Mesenchymal stem cell (in vitro differentiated cells and primary cell): ENCODE measurements around the gene CDCA7L.

Experiments used
- DNase-seq: peaks from one replicate; pipeline ENCODE4 v3.0.0-alpha.2; 2013
- H2AFZ ChIP-seq: one replicate; pipeline ENCODE4 v1.6.1; 2013; ENCODE audit warnings: low read depth, mild to moderate bottlenecking, control low read depth, inconsistent platforms, low read length, moderate library complexity
- H2AK5ac ChIP-seq: 2 replicates; pipeline ENCODE4 v1.6.1; 2013; ENCODE audit warnings: low read length, moderate library complexity, mild to moderate bottlenecking, inconsistent platforms; ENCODE audit not compliant: severe bottlenecking
- H2BK120ac ChIP-seq: one replicate; pipeline ENCODE4 v1.6.1; 2013; ENCODE audit warnings: low read depth, mild to moderate bottlenecking, inconsistent platforms, low read length, moderate library complexity
- H2BK12ac ChIP-seq, 2 experiments: one replicate each; pipeline ENCODE4 v1.6.1; 2013; ENCODE audit warnings: inconsistent platforms in 2 of 2, low read length in 2 of 2, mild to moderate bottlenecking in 2 of 2, moderate library complexity in 2 of 2, control low read depth in 1 of 2
- H2BK15ac ChIP-seq: one replicate; pipeline ENCODE4 v1.6.1; 2013; ENCODE audit warnings: mild to moderate bottlenecking, low read depth, inconsistent platforms; ENCODE audit not compliant: poor library complexity, severe bottlenecking
- H2BK5ac ChIP-seq: 2 replicates; pipeline ENCODE4 v1.6.1; 2013; ENCODE audit warnings: low read depth, mild to moderate bottlenecking, low read length, control low read depth, inconsistent platforms; ENCODE audit not compliant: poor library complexity, severe bottlenecking
- H3K14ac ChIP-seq, 2 experiments: one replicate each; pipeline ENCODE4 v1.6.1; 2013; ENCODE audit warnings: inconsistent platforms in 2 of 2, low read length in 2 of 2, control low read depth in 1 of 2, mild to moderate bottlenecking in 1 of 2, moderate library complexity in 1 of 2
- H3K18ac ChIP-seq, 2 experiments: one replicate each; pipeline ENCODE4 v1.6.1; 2013; ENCODE audit warnings: inconsistent platforms in 2 of 2, low read length in 2 of 2, control low read depth in 1 of 2, low read depth in 1 of 2, mild to moderate bottlenecking in 1 of 2
- H3K23ac ChIP-seq, 2 experiments: one replicate each; pipeline ENCODE4 v1.6.1; 2013; ENCODE audit warnings: inconsistent platforms in 2 of 2, low read length in 2 of 2, mild to moderate bottlenecking in 2 of 2, moderate library complexity in 2 of 2, control low read depth in 1 of 2
- H3K27ac ChIP-seq: 2 replicates; pipeline ENCODE4 v1.5.1; 2013; ENCODE audit warnings: mild to moderate bottlenecking, moderate library complexity, low read length, control low read depth, inconsistent platforms; ENCODE audit not compliant: poor library complexity, severe bottlenecking
- H3K27me3 ChIP-seq, 2 experiments: 2 replicates each; pipeline versions ENCODE4 v1.6.1 to v1.7.0; 2013; ENCODE audit warnings: low read length in 2 of 2, mild to moderate bottlenecking in 2 of 2, moderate library complexity in 2 of 2, control low read depth in 1 of 2, inconsistent platforms in 1 of 2; ENCODE audit not compliant: control insufficient read depth in 1 of 2, insufficient read depth in 1 of 2
- H3K36me3 ChIP-seq, 2 experiments: 2 replicates each; pipeline versions ENCODE4 v1.6.1 to v1.7.0; 2013; ENCODE audit warnings: low read length in 2 of 2, control low read depth in 1 of 2, inconsistent platforms in 1 of 2, low read depth in 1 of 2, mild to moderate bottlenecking in 1 of 2; ENCODE audit not compliant: insufficient read depth in 2 of 2, control insufficient read depth in 1 of 2
- H3K4ac ChIP-seq, 2 experiments: one replicate each; pipeline ENCODE4 v1.6.1; 2013; ENCODE audit warnings: inconsistent platforms in 2 of 2, low read length in 2 of 2, mild to moderate bottlenecking in 2 of 2, moderate library complexity in 2 of 2, control low read depth in 1 of 2, low read depth in 1 of 2
- H3K4me1 ChIP-seq: 2 replicates; pipeline ENCODE4 v1.6.1; 2013; ENCODE audit warnings: low read depth, low read length, control low read depth; ENCODE audit not compliant: control insufficient read depth, insufficient read depth
- H3K4me2 ChIP-seq: 2 replicates; pipeline ENCODE4 v1.6.1; 2013; ENCODE audit warnings: low read length, mild to moderate bottlenecking, inconsistent platforms; ENCODE audit not compliant: poor library complexity, severe bottlenecking
- H3K4me3 ChIP-seq, 2 experiments: 2 replicates each; pipeline versions ENCODE4 v1.5.1 to v1.7.0; 2013; ENCODE audit warnings: low read length in 2 of 2, mild to moderate bottlenecking in 2 of 2, control low read depth in 1 of 2, low read depth in 1 of 2; ENCODE audit not compliant: insufficient read depth in 1 of 2
- H3K79me1 ChIP-seq: replicated peaks from 2 replicates; pipeline ENCODE4 v1.6.1; 2013; ENCODE audit warnings: mild to moderate bottlenecking, control low read depth, low read length, inconsistent platforms; ENCODE audit not compliant: poor library complexity, severe bottlenecking
- H3K9ac ChIP-seq: 2 replicates; pipeline ENCODE4 v1.7.0; 2013; ENCODE audit warnings: mild to moderate bottlenecking, low read length, moderate library complexity
- H3K9me3 ChIP-seq: 2 replicates; pipeline ENCODE4 v1.7.0; 2013; ENCODE audit warnings: mild to moderate bottlenecking, low read length; ENCODE audit not compliant: control insufficient read depth
- H4K8ac ChIP-seq: one replicate; pipeline ENCODE4 v1.6.1; 2013; ENCODE audit warnings: inconsistent platforms, mild to moderate bottlenecking, low read length, moderate library complexity
- H4K91ac ChIP-seq: one replicate; pipeline ENCODE4 v1.6.1; 2013; ENCODE audit warnings: mild to moderate bottlenecking, low read length, inconsistent platforms
- WGBS: methylation state at CpG from one replicate; pipeline ENCODE4 v1.1.7; 2013; ENCODE audit warnings: mixed read lengths; 5-methylcytosine and 5-hydroxymethylcytosine counted together

Gene CDCA7L

GRCh38 chr7:21869785-21870402 lies 75.8 kb downstream of the CDCA7L start:
- Histone ChIP-seq H3K4ac (no peak overlapping the region), H3K79me1 (no peaks in the 10 kb centered on the region), H3K4me1 (peaks cover 4% of the 10 kb centered on the region)

GRCh38 chr7:21868576-21868850 lies 77.2 kb downstream of the CDCA7L start:
- Histone ChIP-seq H4K8ac (no peak overlapping the region), H3K36me3 (no peaks in the 10 kb centered on the region), H3K4me2 (no peak overlapping the region), H3K9me3 (no peaks in the 10 kb centered on the region), H3K27me3 (no peaks in the 10 kb centered on the region), H2BK12ac (no peak overlapping the region), H3K27ac (no peak overlapping the region), H3K9ac (no peak overlapping the region), H4K91ac (no peak overlapping the region), H3K23ac (no peak overlapping the region), H3K18ac (no peak overlapping the region), H3K4me1 (peaks cover 4% of the 10 kb centered on the region), H3K14ac (no peak overlapping the region), H2BK5ac (no peak overlapping the region), H2AFZ (no peak overlapping the region), H2BK15ac (no peak overlapping the region), H2AK5ac (no peak overlapping the region), H2BK120ac (no peak overlapping the region), H3K4ac (no peak overlapping the region), H3K79me1 (no peaks in the 10 kb centered on the region), H3K4me3 (no peak overlapping the region)
- DNase-seq = no peak
- 61% methylated on average over 3 of the region's 3 CpGs for WGBS

More at GRCh38 chr7:21869785-21870402, 75.8 kb downstream of the CDCA7L start:
- Histone ChIP-seq H2BK12ac (no peak overlapping the region), H2AK5ac (no peak overlapping the region), H3K4me2 (no peak overlapping the region), H3K36me3 (no peaks in the 10 kb centered on the region), H2BK15ac (no peak overlapping the region), H3K23ac (no peak overlapping the region), H3K18ac (no peak overlapping the region), H3K14ac (no peak overlapping the region), H3K27me3 (no peaks in the 10 kb centered on the region), H2BK120ac (no peak overlapping the region), H3K4me3 (no peak overlapping the region), H2AFZ (no peak overlapping the region), H4K91ac (no peak overlapping the region), H3K9ac (no peak overlapping the region), H3K27ac (no peak overlapping the region), H4K8ac (no peak overlapping the region), H2BK5ac (no peak overlapping the region), H3K9me3 (no peaks in the 10 kb centered on the region)
- DNase-seq = peak; percentile 27
- 66% methylated on average over 5 of the region's 5 CpGs for WGBS

GRCh38 chr7:21867816-21868575 lies 77.7 kb downstream of the CDCA7L start:
- Histone ChIP-seq H2AK5ac (no peak overlapping the region), H3K4me2 (no peak overlapping the region), H4K8ac (no peak overlapping the region), H3K27ac (no peak overlapping the region), H3K14ac (no peak overlapping the region), H2AFZ (no peak overlapping the region), H3K9me3 (no peaks in the 10 kb centered on the region), H3K4me1 (peaks cover 4% of the 10 kb centered on the region), H3K9ac (no peak overlapping the region), H3K79me1 (no peaks in the 10 kb centered on the region), H2BK5ac (no peak overlapping the region), H3K4ac (no peak overlapping the region), H2BK120ac (no peak overlapping the region), H2BK12ac (no peak overlapping the region), H3K4me3 (no peak overlapping the region), H4K91ac (no peak overlapping the region), H3K18ac (no peak overlapping the region), H3K27me3 (no peaks in the 10 kb centered on the region), H2BK15ac (no peak overlapping the region), H3K23ac (no peak overlapping the region), H3K36me3 (no peaks in the 10 kb centered on the region)
- 91% methylated on average over 4 of the region's 8 CpGs for WGBS
- no peak for DNase-seq

DNA sequence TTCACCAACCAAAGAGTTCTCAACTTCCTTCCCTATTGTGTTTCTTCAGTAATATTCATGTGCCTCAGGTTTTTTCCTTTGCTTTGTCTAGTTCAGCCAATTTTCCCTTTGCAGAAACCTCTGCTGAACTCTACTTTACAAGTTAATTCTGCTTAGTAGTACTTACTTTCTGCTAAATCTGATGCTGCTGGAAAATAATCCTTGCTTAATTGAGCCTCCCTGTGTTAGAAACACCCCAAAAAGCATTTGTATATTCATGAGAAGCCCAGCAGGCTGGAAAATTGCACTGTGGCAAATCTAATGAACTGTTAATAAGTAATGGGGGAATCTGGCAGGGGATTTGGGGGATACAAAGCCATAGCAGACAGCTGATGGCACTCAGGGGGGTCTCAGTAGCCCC lies 78.5 kb downstream of the CDCA7L start:
- H4K8ac ChIP-seq = no peak overlapping the region
- H3K79me1 ChIP-seq = no peaks in the 10 kb centered on the region
- H3K23ac ChIP-seq = no peak overlapping the region
- H3K36me3 ChIP-seq = no peaks in the 10 kb centered on the region
- H2BK12ac ChIP-seq = no peak overlapping the region
- H2AK5ac ChIP-seq = no peak overlapping the region
- no peak overlapping the region for H3K4me2 ChIP-seq
- H3K9ac ChIP-seq = no peak overlapping the region
- H2BK120ac ChIP-seq = no peak overlapping the region
- H3K27me3 ChIP-seq = no peaks in the 10 kb centered on the region
- no peak overlapping the region for H2BK5ac ChIP-seq
- H4K91ac ChIP-seq = no peak overlapping the region
- H3K27ac ChIP-seq = no peak overlapping the region
- no peak overlapping the region for H2AFZ ChIP-seq
- no peak overlapping the region for H3K4me3 ChIP-seq
- no peak overlapping the region for H3K4ac ChIP-seq
- H2BK15ac ChIP-seq = no peak overlapping the region
- no peak overlapping the region for H3K18ac ChIP-seq
- H3K4me1 ChIP-seq = peaks cover 4% of the 10 kb centered on the region
- no peak overlapping the region for H3K14ac ChIP-seq
- no peak for DNase-seq
- H3K9me3 ChIP-seq = no peaks in the 10 kb centered on the region
